ENCODE measurements around the gene SELPLG. TPM values are rescaled to one million over a fixed set of nuclear protein-coding genes. Genes with fewer than 3 reads are reported as not detected.

The SELPLG gene
- polyA plus RNA-seq, 2 donors: 0.86 to 2.0 TPM

- 91% methylated on average over 6 of the region's 6 CpGs for WGBS, 2 donors
- H3K27ac ChIP-seq (ENCODE audit: low read depth in 2 of 2, low read length in 1 of 2): no peak overlapping the region
- H3K36me3 ChIP-seq (ENCODE audit: control insufficient read depth in 2 of 2, insufficient read depth in 2 of 2, low read length in 1 of 2): no peaks in the 10 kb centered on the region
- no peak overlapping the region for H3K4me3 ChIP-seq (ENCODE audit: low read depth in 1 of 2, low read length in 2 of 2)
- no peaks in the 10 kb centered on the region for H3K9me3 ChIP-seq (ENCODE audit: control insufficient read depth in 2 of 2, insufficient read depth in 1 of 2, low read depth in 1 of 2, low read length in 1 of 2)
- no peaks in the 10 kb centered on the region for H3K27me3 ChIP-seq (ENCODE audit: control insufficient read depth in 1 of 2, insufficient read depth in 2 of 2, low read length in 2 of 2)
- H3K4me1 ChIP-seq (ENCODE audit: control insufficient read depth in 2 of 2, insufficient read depth in 2 of 2, low read length in 1 of 2): peaks cover 0 to 2% of the 10 kb centered on the region in 2 donors
Measured at GRCh38 chr12:108614639-108615038, 19.1 kb downstream of the SELPLG start.

- 75 to 76% methylated on average over 4 of the region's 4 CpGs for WGBS, 2 donors
- Histone ChIP-seq H3K4me1 (ENCODE audit: control insufficient read depth in 2 of 2, insufficient read depth in 2 of 2, low read length in 1 of 2) (peaks cover 0 to 2% of the 10 kb centered on the region in 2 donors), H3K4me3 (ENCODE audit: low read depth in 1 of 2, low read length in 2 of 2) (no peak overlapping the region), H3K27ac (ENCODE audit: low read depth in 2 of 2, low read length in 1 of 2) (no peak overlapping the region), H3K9me3 (ENCODE audit: control insufficient read depth in 2 of 2, insufficient read depth in 1 of 2, low read depth in 1 of 2, low read length in 1 of 2) (no peaks in the 10 kb centered on the region), H3K36me3 (ENCODE audit: control insufficient read depth in 2 of 2, insufficient read depth in 2 of 2, low read length in 1 of 2) (no peaks in the 10 kb centered on the region), H3K27me3 (ENCODE audit: control insufficient read depth in 1 of 2, insufficient read depth in 2 of 2, low read length in 2 of 2) (no peaks in the 10 kb centered on the region)
Measured at GRCh38 chr12:108614041-108614440, 19.7 kb downstream of the SELPLG start.

DNA sequence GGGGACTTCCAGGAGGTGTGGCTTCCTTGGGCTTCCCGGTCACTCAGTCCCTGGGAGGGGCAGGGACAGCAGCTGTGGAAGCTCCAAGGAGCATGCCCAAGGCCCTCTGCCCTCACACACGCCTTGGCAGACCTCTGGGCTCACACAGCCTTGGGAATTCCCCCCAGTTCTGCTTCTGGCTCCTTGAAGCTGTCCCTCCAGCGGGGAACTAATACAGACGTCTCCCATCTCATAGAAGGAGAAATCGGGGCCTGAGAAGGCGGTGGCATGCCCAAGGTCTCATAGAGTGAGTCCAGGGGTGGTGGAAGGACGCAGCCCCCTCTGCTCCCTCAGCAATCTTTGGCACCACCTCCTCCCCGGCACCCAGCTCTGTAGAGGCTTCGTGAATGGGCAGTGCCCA, 20.1 kb downstream of the SELPLG start:
- Histone ChIP-seq H3K27ac (ENCODE audit: low read depth in 2 of 2, low read length in 1 of 2) (no peak overlapping the region), H3K9me3 (ENCODE audit: control insufficient read depth in 2 of 2, insufficient read depth in 1 of 2, low read depth in 1 of 2, low read length in 1 of 2) (no peaks in the 10 kb centered on the region), H3K36me3 (ENCODE audit: control insufficient read depth in 2 of 2, insufficient read depth in 2 of 2, low read length in 1 of 2) (no peaks in the 10 kb centered on the region), H3K27me3 (ENCODE audit: control insufficient read depth in 1 of 2, insufficient read depth in 2 of 2, low read length in 2 of 2) (no peaks in the 10 kb centered on the region), H3K4me3 (ENCODE audit: low read depth in 1 of 2, low read length in 2 of 2) (no peak overlapping the region), H3K4me1 (ENCODE audit: control insufficient read depth in 2 of 2, insufficient read depth in 2 of 2, low read length in 1 of 2) (peaks cover 0 to 2% of the 10 kb centered on the region in 2 donors)
- WGBS, 2 donors: 53 to 59% methylated on average over 9 of the region's 9 CpGs

DNA sequence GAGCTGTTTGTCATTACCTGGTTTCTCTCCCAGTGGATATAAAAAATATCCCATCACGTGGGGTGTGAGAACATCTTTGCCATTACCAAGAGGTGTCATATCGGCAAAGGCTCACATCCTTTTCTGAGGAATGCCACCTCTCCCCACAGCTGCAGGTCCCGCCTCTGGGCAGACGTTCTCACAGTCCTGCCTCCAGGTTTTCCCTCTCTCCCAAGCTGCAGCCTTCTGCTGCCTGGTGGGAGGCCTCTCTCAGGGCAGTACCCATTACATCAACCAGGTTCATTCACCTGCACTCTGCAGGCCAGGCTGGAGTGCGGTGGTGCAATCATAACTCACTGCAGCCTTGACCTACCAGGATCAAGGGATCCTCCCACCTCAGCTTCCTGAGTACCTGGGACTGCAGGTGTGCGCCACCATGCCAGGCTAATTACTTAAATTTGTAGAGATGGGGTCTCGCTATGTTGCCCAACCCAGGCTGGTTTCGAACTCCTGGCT, 20.9 kb downstream of the SELPLG start:
- no peaks in the 10 kb centered on the region for H3K9me3 ChIP-seq (ENCODE audit: control insufficient read depth in 2 of 2, insufficient read depth in 1 of 2, low read depth in 1 of 2, low read length in 1 of 2)
- no peaks in the 10 kb centered on the region for H3K27me3 ChIP-seq (ENCODE audit: control insufficient read depth in 1 of 2, insufficient read depth in 2 of 2, low read length in 2 of 2)
- H3K4me3 ChIP-seq (ENCODE audit: low read depth in 1 of 2, low read length in 2 of 2): no peak overlapping the region
- no peaks in the 10 kb centered on the region for H3K36me3 ChIP-seq (ENCODE audit: control insufficient read depth in 2 of 2, insufficient read depth in 2 of 2, low read length in 1 of 2)
- no peak overlapping the region for H3K27ac ChIP-seq (ENCODE audit: low read depth in 2 of 2, low read length in 1 of 2)
- H3K4me1 ChIP-seq (ENCODE audit: control insufficient read depth in 2 of 2, insufficient read depth in 2 of 2, low read length in 1 of 2): peaks cover 0 to 2% of the 10 kb centered on the region in 2 donors
- 69 to 76% methylated on average over 8 of the region's 8 CpGs for WGBS, 2 donors

GRCh38 chr12:108611884-108612415, 21.7 kb downstream of the SELPLG start:
- no peak overlapping the region for H3K4me3 ChIP-seq (ENCODE audit: low read depth in 1 of 2, low read length in 2 of 2)
- H3K27me3 ChIP-seq (ENCODE audit: control insufficient read depth in 1 of 2, insufficient read depth in 2 of 2, low read length in 2 of 2): no peaks in the 10 kb centered on the region
- WGBS, 2 donors: 44 to 45% methylated on average over 5 of the region's 5 CpGs

DNA sequence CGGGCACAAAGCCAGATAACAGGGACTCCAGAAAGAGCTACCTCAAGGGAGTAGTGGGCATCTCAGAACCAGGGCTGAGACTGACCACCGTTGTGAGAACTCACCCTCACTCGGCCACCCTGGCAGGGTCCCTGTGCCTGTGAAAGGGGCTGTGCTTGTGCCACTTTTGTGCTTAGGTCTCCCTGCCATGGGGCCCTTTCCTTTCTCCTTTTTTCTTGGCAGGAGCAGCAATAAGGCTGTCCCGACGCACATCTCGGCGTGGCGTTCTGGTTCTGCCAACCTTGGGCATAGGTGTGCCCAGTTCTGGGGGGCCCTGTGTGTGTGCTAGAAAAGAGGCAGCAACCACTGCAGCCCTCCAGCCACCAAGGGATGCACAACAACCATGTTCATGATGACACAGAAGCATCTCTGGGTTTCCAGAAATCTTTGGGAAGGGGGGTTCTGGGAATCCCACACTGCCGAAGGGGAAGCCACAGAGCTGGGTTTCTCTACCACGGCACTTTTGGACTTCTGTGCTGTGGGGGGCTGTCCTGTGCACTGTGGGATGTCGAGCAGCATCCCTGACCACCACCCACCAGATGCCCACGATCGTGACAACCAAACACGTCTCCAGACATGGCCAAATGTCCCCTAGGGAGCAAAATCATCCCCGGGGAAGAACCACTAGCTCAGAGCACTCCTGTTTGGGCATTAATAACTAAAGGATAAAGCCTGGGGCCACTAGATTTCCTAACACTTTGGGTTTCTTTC, 22.7 kb downstream of the SELPLG start:
- H3K4me3 ChIP-seq (ENCODE audit: low read depth in 1 of 2, low read length in 2 of 2): no peak overlapping the region
- no peak overlapping the region for H3K27ac ChIP-seq (ENCODE audit: low read depth in 2 of 2, low read length in 1 of 2)
- no peaks in the 10 kb centered on the region for H3K9me3 ChIP-seq (ENCODE audit: control insufficient read depth in 2 of 2, insufficient read depth in 1 of 2, low read depth in 1 of 2, low read length in 1 of 2)
- WGBS, 2 donors: 78 to 81% methylated on average over 13 to 15 of the region's 15 CpGs
- no peaks in the 10 kb centered on the region for H3K27me3 ChIP-seq (ENCODE audit: control insufficient read depth in 1 of 2, insufficient read depth in 2 of 2, low read length in 2 of 2)
- peaks cover 0 to 1% of the 10 kb centered on the region in 2 donors for H3K4me1 ChIP-seq (ENCODE audit: control insufficient read depth in 2 of 2, insufficient read depth in 2 of 2, low read length in 1 of 2)
- no peaks in the 10 kb centered on the region for H3K36me3 ChIP-seq (ENCODE audit: control insufficient read depth in 2 of 2, insufficient read depth in 2 of 2, low read length in 1 of 2)

More at GRCh38 chr12:108611884-108612415, 21.7 kb downstream of the SELPLG start:
- no peaks in the 10 kb centered on the region for H3K4me1 ChIP-seq (ENCODE audit: control insufficient read depth in 2 of 2, insufficient read depth in 2 of 2, low read length in 1 of 2)
- no peaks in the 10 kb centered on the region for H3K9me3 ChIP-seq (ENCODE audit: control insufficient read depth in 2 of 2, insufficient read depth in 1 of 2, low read depth in 1 of 2, low read length in 1 of 2)
- no peak overlapping the region for H3K27ac ChIP-seq (ENCODE audit: low read depth in 2 of 2, low read length in 1 of 2)
- H3K36me3 ChIP-seq (ENCODE audit: control insufficient read depth in 2 of 2, insufficient read depth in 2 of 2, low read length in 1 of 2): no peaks in the 10 kb centered on the region

GRCh38 chr12:108610336-108610815, 23.3 kb downstream of the SELPLG start:
- Histone ChIP-seq H3K4me1 (ENCODE audit: control insufficient read depth in 2 of 2, insufficient read depth in 2 of 2, low read length in 1 of 2) (peaks cover 0 to 3% of the 10 kb centered on the region in 2 donors), H3K27ac (ENCODE audit: low read depth in 2 of 2, low read length in 1 of 2) (no peak overlapping the region), H3K9me3 (ENCODE audit: control insufficient read depth in 2 of 2, insufficient read depth in 1 of 2, low read depth in 1 of 2, low read length in 1 of 2) (no peaks in the 10 kb centered on the region), H3K4me3 (ENCODE audit: low read depth in 1 of 2, low read length in 2 of 2) (no peak overlapping the region), H3K27me3 (ENCODE audit: control insufficient read depth in 1 of 2, insufficient read depth in 2 of 2, low read length in 2 of 2) (no peaks in the 10 kb centered on the region), H3K36me3 (ENCODE audit: control insufficient read depth in 2 of 2, insufficient read depth in 2 of 2, low read length in 1 of 2) (no peaks in the 10 kb centered on the region)
- WGBS, 2 donors: 80 to 88% methylated on average over 8 of the region's 8 CpGs

GRCh38 chr12:108609537-108610335, 24.0 kb downstream of the SELPLG start:
- H3K36me3 ChIP-seq (ENCODE audit: control insufficient read depth in 2 of 2, insufficient read depth in 2 of 2, low read length in 1 of 2): no peaks in the 10 kb centered on the region
- no peaks in the 10 kb centered on the region for H3K27me3 ChIP-seq (ENCODE audit: control insufficient read depth in 1 of 2, insufficient read depth in 2 of 2, low read length in 2 of 2)
- H3K4me3 ChIP-seq (ENCODE audit: low read depth in 1 of 2, low read length in 2 of 2): no peak overlapping the region
- 56 to 62% methylated on average over 21 of the region's 21 CpGs for WGBS, 2 donors
- H3K4me1 ChIP-seq (ENCODE audit: control insufficient read depth in 2 of 2, insufficient read depth in 2 of 2, low read length in 1 of 2): peaks cover 0 to 3% of the 10 kb centered on the region in 2 donors
- no peak overlapping the region for H3K27ac ChIP-seq (ENCODE audit: low read depth in 2 of 2, low read length in 1 of 2)
- no peaks in the 10 kb centered on the region for H3K9me3 ChIP-seq (ENCODE audit: control insufficient read depth in 2 of 2, insufficient read depth in 1 of 2, low read depth in 1 of 2, low read length in 1 of 2)

- H3K9me3 ChIP-seq (ENCODE audit: control insufficient read depth in 2 of 2, insufficient read depth in 1 of 2, low read depth in 1 of 2, low read length in 1 of 2): no peaks in the 10 kb centered on the region
- H3K4me1 ChIP-seq (ENCODE audit: control insufficient read depth in 2 of 2, insufficient read depth in 2 of 2, low read length in 1 of 2): peaks cover 0 to 3% of the 10 kb centered on the region in 2 donors
- H3K36me3 ChIP-seq (ENCODE audit: control insufficient read depth in 2 of 2, insufficient read depth in 2 of 2, low read length in 1 of 2): no peaks in the 10 kb centered on the region
- H3K4me3 ChIP-seq (ENCODE audit: low read depth in 1 of 2, low read length in 2 of 2): no peak overlapping the region
- no peak overlapping the region for H3K27ac ChIP-seq (ENCODE audit: low read depth in 2 of 2, low read length in 1 of 2)
- WGBS, 2 donors: 81 to 85% methylated on average over 5 of the region's 5 CpGs
- no peaks in the 10 kb centered on the region for H3K27me3 ChIP-seq (ENCODE audit: control insufficient read depth in 1 of 2, insufficient read depth in 2 of 2, low read length in 2 of 2)
Measured at GRCh38 chr12:108608616-108609015, 25.1 kb downstream of the SELPLG start.
